ENCODE results near the gene DNAAF2. TPM values are rescaled to one million over a fixed set of nuclear protein-coding genes. Genes with fewer than 3 reads are reported as not detected.

The DNAAF2 gene
- total and polyA plus RNA-seq, 2 of the 13 experiments (the other 11 are each of a cell fraction or from before 2014, with no cell fraction given), result 6.1 to 13.6 TPM

DNA sequence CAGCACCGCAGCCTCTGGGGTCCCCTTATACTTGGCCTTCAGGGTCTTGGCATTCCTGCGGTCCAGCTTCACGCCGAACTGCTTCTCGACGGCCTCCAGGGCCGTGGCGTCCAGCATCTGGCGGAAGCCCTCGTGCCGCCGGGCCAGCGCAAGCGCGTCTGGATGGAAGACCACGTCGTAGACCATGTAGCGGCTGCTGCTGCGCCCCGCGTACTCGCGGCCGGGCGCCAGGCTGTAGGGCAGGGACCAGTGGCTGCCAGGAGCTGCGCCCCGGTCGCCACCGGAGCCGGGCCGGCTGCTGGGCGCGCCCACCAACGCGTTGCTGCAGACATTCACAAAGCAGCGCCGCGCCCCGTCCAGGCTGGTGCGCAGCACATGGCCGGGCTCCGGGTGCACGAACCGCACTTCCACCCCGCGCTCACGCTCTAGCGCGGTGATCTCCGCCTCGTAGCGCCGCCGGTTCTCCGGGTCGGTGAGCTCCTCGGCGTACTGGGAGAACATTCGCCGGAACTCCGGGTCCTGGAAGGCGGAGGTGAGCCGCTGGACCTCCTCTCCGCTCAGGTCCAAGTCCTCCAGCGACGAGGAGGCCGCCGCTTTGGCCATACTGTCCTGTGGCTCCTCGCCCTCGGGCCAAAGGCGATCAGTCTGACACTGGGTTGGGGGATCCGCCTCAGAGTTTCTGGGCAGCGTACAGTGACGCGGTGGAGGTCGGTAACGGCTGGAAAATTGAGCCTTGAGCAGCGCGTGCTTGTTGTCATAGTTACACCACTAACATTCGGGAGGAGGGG lies at the start of gene DNAAF2 (continued):
- TF ChIP-seq, protein P1, sequence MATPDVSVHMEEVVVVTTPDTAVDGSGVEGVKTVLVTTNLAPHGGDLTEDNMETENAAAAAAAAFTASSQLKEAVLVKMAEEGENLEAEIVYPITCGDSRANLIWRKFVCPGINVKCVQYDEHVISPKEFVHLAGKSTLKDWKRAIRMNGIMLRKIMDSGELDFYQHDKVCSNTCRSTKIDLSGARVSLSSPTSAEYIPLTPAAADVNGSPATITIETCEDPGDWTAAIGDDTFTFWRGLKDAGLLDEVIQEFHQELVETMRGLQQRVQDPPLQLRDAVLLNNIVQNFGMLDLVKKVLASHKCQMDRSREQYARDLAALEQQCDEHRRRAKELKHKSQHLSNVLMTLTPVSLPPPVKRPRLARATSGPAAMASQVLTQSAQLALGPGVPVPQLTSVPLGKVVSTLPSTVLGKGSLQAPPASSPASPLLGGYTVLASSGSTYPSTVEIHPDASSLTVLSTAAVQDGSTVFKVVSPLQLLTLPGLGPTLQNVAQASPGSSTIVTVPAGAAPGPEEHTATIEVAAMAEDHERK (CRISPR knock-in tag; IDR thresholded peaks at IDR 0.05; ENCODE audit: low read depth), result no peak
- peak; percentile 90 for TF ChIP-seq RFX3 (CRISPR knock-in tag; IDR thresholded peaks at IDR 0.05)
- TF ChIP-seq AGO2 (optimal IDR thresholded peaks at IDR 0.05; ENCODE audit: low read depth, low read length), result peak; percentile 89
- TF ChIP-seq KLF6 (CRISPR knock-in tag; IDR thresholded peaks at IDR 0.05), result no peak
- TF ChIP-seq KDM5B (CRISPR knock-in tag; IDR thresholded peaks at IDR 0.05; ENCODE audit: borderline replicate concordance), result no peak; the same call in 1 of the 2 replicates
- TF ChIP-seq ZFP62 (CRISPR knock-in tag; IDR thresholded peaks at IDR 0.05), result no peak
- TF ChIP-seq, protein P2, sequence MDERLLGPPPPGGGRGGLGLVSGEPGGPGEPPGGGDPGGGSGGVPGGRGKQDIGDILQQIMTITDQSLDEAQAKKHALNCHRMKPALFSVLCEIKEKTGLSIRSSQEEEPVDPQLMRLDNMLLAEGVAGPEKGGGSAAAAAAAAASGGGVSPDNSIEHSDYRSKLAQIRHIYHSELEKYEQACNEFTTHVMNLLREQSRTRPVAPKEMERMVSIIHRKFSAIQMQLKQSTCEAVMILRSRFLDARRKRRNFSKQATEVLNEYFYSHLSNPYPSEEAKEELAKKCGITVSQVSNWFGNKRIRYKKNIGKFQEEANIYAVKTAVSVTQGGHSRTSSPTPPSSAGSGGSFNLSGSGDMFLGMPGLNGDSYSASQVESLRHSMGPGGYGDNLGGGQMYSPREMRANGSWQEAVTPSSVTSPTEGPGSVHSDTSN (CRISPR knock-in tag; IDR thresholded peaks at IDR 0.05), result no peak
- no peak; the same call in 1 of the 2 replicates for TF ChIP-seq RAD21 (CRISPR knock-in tag; IDR thresholded peaks at IDR 0.05)
- peak; percentile 11; the same call in 1 of the 2 replicates for TF ChIP-seq HDAC2 (CRISPR knock-in tag; IDR thresholded peaks at IDR 0.05)
- no peak for TF ChIP-seq ZNF205 (CRISPR knock-in tag; IDR thresholded peaks at IDR 0.05)
- TF ChIP-seq ZNF3 (CRISPR knock-in tag; IDR thresholded peaks at IDR 0.05), result no peak
- TF ChIP-seq ISL2 (CRISPR knock-in tag; IDR thresholded peaks at IDR 0.05), result peak; percentile 4; the same call in 1 of the 2 replicates
- TF ChIP-seq RFXAP (CRISPR knock-in tag; IDR thresholded peaks at IDR 0.05; ENCODE audit: borderline replicate concordance), result no peak
- TF ChIP-seq, protein P3, sequence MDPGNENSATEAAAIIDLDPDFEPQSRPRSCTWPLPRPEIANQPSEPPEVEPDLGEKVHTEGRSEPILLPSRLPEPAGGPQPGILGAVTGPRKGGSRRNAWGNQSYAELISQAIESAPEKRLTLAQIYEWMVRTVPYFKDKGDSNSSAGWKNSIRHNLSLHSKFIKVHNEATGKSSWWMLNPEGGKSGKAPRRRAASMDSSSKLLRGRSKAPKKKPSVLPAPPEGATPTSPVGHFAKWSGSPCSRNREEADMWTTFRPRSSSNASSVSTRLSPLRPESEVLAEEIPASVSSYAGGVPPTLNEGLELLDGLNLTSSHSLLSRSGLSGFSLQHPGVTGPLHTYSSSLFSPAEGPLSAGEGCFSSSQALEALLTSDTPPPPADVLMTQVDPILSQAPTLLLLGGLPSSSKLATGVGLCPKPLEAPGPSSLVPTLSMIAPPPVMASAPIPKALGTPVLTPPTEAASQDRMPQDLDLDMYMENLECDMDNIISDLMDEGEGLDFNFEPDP (CRISPR knock-in tag; conservative IDR thresholded peaks at IDR 0.05), result no peak
- no peak; the same call in 1 of the 2 replicates for TF ChIP-seq NFYC (CRISPR knock-in tag; IDR thresholded peaks at IDR 0.05)
- TF ChIP-seq, protein P4, sequence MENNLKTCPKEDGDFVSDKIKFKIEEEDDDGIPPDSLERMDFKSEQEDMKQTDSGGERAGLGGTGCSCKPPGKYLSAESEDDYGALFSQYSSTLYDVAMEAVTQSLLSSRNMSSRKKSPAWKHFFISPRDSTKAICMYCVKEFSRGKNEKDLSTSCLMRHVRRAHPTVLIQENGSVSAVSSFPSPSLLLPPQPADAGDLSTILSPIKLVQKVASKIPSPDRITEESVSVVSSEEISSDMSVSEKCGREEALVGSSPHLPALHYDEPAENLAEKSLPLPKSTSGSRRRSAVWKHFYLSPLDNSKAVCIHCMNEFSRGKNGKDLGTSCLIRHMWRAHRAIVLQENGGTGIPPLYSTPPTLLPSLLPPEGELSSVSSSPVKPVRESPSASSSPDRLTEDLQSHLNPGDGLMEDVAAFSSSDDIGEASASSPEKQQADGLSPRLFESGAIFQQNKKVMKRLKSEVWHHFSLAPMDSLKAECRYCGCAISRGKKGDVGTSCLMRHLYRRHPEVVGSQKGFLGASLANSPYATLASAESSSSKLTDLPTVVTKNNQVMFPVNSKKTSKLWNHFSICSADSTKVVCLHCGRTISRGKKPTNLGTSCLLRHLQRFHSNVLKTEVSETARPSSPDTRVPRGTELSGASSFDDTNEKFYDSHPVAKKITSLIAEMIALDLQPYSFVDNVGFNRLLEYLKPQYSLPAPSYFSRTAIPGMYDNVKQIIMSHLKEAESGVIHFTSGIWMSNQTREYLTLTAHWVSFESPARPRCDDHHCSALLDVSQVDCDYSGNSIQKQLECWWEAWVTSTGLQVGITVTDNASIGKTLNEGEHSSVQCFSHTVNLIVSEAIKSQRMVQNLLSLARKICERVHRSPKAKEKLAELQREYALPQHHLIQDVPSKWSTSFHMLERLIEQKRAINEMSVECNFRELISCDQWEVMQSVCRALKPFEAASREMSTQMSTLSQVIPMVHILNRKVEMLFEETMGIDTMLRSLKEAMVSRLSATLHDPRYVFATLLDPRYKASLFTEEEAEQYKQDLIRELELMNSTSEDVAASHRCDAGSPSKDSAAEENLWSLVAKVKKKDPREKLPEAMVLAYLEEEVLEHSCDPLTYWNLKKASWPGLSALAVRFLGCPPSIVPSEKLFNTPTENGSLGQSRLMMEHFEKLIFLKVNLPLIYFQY (CRISPR knock-in tag; IDR thresholded peaks at IDR 0.05; ENCODE audit: borderline replicate concordance), result no peak
- no peak for TF ChIP-seq SATB2 (CRISPR knock-in tag; IDR thresholded peaks at IDR 0.05)
- no peak for TF ChIP-seq ZSCAN22 (CRISPR knock-in tag; IDR thresholded peaks at IDR 0.05)
- no peak for TF ChIP-seq MTA1 (CRISPR knock-in tag; IDR thresholded peaks at IDR 0.05; ENCODE audit: borderline replicate concordance)
- no peak for TF ChIP-seq ZSCAN25 (CRISPR knock-in tag; IDR thresholded peaks at IDR 0.05)
- peak; percentile 67; the same call in 1 of the 2 replicates for TF ChIP-seq IRX3 (CRISPR knock-in tag; IDR thresholded peaks at IDR 0.05; ENCODE audit: borderline replicate concordance, low read depth)
- no peak for TF ChIP-seq ZKSCAN8 (CRISPR knock-in tag; IDR thresholded peaks at IDR 0.05; ENCODE audit: borderline replicate concordance)
- no peak for TF ChIP-seq FOXK1 (CRISPR knock-in tag; IDR thresholded peaks at IDR 0.05; ENCODE audit: borderline replicate concordance, low read depth)
